HG03175 (cell line): ENCODE results near the gene TNRC18.
A peak's percentile ranks its signal among the peaks of the same experiment; 100 is the strongest.
"Not testable (repeated sequence)": the region's sequence is repeated elsewhere in the genome, so short reads cannot be mapped to it uniquely, and the experiment has no call there.

Experiments used
- ATAC-seq: cut with Tn5 transposase; IDR thresholded peaks from one replicate; pipeline ENCODE4 v1.9.1; 2021; ENCODE audit warnings: mild to moderate bottlenecking, moderate library complexity; ENCODE audit not compliant: unreplicated experiment

TNRC18 gene

GRCh38 chr7:5320802-5321396, 102.7 kb downstream of the TNRC18 start:
- ATAC-seq, result no peak

GRCh38 chr7:5320391-5320790, 103.2 kb downstream of the TNRC18 start:
- ATAC-seq, result no peak

DNA sequence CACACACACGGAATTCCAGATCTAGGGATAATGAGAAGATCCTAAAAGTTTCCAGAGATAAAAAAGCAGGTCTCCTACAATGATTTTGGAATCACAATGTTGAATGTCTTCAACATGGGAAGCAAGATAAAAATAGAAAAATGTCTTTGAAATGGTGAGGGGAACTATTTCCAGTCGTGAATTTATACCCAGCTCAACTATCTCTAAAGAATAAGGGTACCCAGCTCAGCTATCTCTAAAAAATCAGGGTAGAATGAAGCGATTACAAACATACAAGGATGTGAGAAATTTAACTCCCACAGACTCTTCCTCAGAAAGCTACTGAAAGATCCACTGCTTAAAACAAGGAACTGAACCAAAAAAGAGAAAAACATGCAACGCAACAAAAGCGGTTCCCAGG, 105.0 kb downstream of the TNRC18 start:
- not testable (repeated sequence) for ATAC-seq

DNA sequence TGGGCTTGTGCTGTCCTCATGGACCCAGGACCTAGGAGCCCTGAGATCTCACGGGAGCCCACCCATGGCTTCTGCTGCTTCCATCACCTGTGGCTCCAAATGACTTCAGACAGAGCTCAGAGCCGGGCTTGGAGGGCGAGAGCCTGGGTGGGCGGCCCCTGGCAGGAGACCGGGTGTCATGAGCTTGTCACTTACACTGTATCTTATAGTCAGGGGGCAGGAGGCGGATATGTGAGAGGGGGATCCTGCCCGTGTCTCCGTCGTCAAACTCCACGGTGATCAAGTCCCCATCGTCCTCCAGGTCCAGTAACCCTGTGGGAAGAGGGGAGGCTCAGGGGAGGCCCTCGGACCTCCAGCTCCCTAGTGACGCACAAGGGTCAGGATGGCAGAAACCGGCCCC, 107.9 kb downstream of the TNRC18 start:
- ATAC-seq, result no peak

DNA sequence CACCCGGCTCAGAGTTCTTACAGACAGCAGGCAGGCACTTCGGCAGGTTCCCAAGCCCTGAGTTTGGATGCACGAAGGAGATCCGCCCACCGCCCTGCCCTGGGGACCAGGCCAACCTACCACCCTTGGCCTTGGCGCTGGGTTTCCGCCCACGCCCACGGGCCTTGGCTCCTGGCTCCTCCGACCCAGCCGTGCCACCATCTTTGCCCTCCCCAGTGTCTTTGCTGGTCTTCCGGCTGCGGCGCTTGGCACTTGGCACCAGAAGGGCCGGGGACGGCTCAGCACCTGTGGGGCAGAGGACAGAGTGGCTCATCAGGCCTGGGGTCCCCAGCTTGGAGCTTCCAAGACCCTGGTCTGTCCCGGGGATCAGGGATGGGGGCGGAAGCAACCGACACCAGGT, 108.8 kb downstream of the TNRC18 start:
- ATAC-seq, result no peak

DNA sequence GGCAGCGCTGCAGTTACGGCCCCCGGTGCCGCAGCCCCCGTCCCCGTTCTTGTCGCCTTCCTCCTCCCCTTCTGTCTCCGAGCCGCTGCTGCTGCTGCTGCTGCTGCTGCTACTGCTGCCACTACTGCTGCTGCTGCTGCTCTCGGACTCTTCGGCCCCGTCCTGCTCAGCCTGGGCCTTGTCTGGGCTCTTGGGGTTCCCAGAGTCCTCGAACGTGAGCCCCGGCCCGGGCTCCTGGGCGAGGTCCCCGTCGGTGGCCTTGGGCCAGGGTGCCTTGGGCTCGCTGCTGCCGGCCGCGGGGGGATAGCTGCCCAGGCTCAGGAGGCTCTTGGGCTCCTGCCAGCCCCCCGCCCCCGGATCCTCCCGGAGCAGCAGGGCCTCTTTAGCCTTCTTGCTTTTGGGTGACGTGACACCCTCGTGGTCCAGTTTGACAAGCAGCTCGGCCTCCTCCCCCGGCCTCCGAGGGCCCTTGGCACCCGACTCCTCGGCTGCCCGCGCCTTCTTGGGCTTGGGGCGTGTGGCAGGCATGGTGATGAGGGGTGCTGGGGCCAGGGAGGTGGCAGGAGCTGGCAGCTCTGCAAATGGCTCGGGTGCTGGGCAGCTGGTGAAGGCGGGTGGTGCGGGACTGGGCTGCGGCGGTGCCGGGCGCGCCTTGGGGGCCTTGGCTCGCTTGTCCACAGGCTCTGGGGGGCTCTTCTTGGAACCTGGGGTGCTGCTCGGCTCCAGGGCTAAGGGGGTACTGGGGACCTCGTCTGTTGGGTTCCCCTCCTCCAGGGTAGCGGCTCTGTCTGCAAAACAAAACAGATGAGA, 110.4 kb downstream of the TNRC18 start:
- ATAC-seq, result not testable (repeated sequence)

- not testable (repeated sequence) for ATAC-seq
Measured at GRCh38 chr7:5312276-5313070, 111.2 kb downstream of the TNRC18 start.

GRCh38 chr7:5310822-5311405, 112.7 kb downstream of the TNRC18 start:
- no peak for ATAC-seq

- ATAC-seq, result no peak
Measured at GRCh38 chr7:5309146-5309545, 114.5 kb downstream of the TNRC18 start.

DNA sequence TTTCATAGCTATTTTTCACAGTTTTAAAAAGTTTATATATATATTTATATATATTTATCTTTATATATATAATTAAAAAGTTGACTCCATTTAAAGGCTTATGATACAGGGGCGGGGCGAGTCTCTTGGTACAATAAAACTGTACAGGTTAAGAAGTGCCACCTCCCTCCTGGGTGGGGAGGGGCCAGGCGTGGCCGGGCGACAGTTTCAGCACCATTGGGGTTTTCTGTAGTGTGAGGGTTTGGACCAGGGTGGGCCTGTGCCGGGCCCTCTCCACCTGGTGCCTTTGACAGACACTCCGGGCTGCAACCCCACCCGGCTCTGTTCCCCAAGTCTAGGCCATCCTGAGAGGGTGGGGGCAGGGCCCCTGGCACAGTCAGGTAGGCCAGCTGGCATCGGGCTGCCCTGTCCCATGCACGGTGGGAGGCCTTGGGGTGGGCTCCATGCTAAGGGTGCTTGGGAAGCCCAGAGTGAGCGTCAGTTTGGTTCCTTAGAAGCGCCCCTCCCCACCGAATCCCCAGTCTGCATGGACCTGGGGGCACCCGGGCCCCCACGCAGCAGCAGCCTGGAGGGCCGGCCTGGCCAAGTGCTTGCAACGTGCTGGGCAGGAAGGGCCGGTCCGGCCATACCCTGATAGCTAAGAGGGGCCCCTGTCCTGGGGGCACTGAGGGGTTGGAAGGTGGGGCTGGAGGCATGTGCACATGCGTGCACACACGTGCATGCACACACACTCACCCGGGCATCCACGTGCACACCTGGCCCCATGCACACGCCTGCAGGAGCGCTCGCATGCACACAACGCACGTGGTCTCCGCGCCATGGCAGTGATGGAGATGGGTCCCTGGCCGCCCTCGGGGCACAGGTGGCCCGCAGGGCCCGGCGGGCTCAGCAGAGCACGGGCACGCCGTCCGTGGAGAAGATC, 116.2 kb downstream of the TNRC18 start:
- not testable (repeated sequence) for ATAC-seq

DNA sequence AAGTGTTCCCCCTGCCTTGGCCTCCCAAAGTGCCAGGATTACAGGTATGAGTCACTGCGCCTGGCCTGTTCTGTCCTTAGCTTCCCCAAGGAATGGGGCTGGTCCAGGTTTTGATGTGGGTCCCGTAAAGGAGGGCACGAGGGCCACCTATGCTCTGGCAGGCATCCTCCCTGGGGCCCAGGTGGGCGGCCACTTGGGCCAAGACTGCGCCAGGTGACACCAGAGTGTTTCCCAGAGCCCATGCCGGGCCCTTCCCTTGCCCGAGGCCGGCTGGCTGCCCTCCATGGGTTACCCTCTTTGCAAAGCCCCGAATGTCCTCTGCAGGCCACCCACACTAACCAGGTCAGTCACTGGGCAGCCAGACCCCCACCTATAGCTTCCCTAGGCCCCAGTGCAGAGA, 118.6 kb downstream of the TNRC18 start:
- not testable (repeated sequence) for ATAC-seq

DNA sequence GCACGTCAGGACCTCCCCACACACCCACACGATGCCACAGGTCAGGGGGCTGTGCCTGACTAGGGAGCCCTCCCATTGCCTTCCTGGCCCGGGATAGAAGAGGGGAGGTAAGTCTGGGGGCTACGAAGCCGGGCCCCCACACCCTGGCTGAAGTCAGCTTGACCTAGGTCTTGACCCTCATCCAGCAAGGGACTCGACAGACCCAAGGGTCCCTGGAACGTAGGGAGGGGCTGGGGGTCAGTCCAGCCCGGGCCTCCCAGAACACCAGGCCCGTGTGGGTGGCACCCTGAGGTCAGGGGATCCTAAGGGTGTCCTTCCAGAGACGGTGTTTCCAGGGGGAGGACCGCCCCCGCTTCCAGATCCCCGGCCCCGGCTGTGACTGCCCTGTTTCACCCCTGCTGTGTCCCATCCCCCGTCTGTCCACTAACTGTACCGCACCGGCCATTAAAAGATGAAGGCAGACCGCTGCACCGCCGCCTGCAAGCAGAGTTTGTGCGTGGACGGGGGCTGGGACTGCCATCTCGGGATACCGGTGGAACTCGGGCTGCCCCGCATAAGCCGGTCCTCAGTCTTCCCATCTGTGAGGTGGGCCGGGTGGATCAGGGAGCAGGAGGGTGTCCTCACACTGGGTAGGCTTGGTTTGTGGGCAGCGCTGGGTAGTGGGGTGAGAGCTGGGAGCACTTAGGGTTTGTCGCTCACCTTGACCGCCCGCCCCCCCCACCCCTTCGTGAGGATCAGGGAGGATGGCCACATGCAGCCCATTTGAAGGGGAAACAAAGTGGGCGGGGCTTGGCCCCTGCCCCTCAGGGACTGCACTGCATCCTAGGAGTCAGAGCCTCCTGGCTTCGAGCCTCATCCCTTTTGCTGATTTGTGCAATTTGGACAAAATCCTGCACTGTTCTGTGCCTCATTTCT, 119.8 kb downstream of the TNRC18 start:
- no peak for ATAC-seq

GRCh38 chr7:5303061-5303460, 120.6 kb downstream of the TNRC18 start:
- no peak for ATAC-seq

DNA sequence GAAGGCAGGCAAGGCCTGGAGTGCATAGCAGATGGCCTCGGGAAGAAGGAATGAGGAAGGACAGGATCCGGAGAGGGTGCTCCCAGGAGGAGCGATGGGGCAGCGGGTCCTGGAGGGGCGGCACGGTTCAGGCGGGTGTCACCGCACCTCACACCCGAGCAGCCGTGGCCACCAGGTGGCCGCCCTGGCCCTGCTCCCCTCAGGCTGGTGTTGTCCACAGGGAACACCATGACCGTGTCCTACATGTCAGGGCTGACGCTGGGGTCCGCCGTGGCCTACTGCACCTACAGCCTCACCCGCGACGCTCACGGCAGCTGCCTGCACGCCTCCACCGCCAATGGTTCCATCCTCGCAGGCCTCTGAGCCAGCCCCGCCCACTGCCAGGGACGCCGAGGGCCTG, 121.1 kb downstream of the TNRC18 start:
- no peak for ATAC-seq

DNA sequence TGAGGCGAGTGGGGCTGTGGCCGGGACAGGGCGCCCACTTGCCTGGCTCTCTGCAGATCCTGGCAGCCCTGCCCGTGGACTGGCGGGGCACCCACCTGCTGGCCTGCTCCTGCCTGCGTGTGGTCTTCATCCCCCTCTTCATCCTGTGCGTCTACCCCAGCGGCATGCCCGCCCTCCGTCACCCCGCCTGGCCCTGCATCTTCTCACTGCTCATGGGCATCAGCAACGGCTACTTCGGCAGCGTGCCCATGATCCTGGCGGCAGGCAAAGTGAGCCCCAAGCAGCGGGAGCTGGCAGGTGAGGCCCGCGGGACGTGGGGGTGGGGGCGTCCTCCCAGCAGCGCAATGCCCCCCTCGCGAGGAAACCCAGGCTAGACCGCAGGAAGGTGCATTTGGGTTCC, 123.3 kb downstream of the TNRC18 start:
- no peak for ATAC-seq

GRCh38 chr7:5296611-5297226, 126.9 kb downstream of the TNRC18 start:
- ATAC-seq, result peak; percentile 48

DNA sequence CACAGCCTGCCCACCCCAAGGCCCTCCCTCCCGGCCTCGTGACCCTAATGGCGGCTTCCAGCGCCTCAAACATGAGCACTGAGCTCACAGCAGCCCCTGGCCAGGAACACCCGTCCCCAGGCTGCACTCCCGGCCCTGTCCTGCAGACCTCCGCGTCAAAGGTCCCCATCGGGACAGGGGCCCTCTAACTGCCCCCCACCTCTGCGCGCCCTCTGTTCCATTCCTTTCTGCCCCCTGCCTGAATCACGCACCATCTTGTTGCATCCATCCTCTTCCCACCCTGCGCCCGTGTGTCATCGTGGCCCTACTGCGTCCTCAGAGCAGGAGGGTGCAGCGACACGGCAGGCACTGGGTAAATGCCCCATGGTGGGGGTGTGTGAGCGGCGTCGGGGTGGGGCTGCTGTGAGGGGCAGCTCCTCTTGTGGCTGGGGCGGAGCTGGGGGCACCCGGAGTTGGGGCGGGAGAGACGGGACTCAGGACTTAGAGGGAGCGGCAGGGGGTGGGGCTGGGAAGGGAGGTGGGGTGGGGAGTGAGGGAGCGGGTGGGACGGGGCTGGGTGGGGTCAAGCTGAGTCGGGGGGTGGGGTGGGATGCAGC, 127.5 kb downstream of the TNRC18 start:
- ATAC-seq, result no peak
